Hematopoietic multipotent progenitor cell (in vitro differentiated cells): ENCODE results near the gene IGSF11. TPM values are rescaled to one million over a fixed set of nuclear protein-coding genes. Genes with fewer than 3 reads are reported as not detected.
A peak's percentile ranks its signal among the peaks of the same experiment; 100 is the strongest.
"Not testable (repeated sequence)": the region's sequence is repeated elsewhere in the genome, so short reads cannot be mapped to it uniquely, and the experiment has no call there.

Experiments
- DNase-seq, 3 donors: peaks; one replicate each; pipeline ENCODE4 v3.0.0-alpha.2; 2011 to 2015; ENCODE audit warnings: low read depth in 2 of 3, low spot score in 2 of 3
- total RNA-seq: library from RNA; depleted of rRNA; stranded (reverse); fragments of >200 nt; gene quantifications from one replicate; pipeline ENCODE4 v1.2.3, GENCODE V29; 2012

Gene IGSF11
- total RNA-seq, 1 donor: under 0.01 TPM

DNA sequence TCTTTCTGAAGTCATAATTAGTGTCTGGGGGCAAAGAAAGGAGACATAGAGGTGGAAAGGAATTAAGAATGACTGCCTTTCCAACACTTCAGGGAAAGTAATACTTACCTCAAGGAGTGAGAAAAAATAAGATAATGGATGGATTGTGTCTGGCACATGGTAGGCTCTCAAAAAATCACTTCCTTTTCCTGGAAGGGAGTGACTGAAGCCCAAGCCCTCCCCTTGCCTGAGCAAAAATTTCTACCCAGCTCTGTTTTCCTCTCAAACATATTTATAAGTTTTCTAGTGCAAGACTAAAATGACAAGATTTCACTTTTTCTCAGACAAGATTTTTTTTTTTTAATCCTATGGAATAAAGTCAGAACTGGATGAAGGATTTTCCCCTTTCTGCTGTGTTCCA is 145.0 kb downstream of the IGSF11 start:
- DNase-seq: no peak

DNA sequence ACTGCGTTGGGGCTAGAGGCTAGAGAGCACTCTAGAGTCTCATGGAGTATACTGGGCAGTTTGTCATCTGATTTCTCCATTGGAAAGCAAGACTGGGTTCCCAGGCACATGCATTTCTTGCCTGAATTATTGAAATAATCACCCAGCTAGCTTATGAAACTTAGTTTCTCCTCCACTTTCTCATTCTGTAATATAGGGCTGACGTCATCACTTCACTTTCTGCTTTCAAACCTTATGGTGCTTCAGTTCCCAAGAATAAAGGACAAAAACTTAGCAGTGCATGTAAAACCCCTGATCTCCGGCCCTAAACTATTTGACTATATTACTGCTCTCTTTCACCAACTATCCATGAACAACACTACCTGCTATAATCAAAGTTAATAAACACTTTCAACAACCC is 147.9 kb downstream of the IGSF11 start:
- DNase-seq: no peak

DNA sequence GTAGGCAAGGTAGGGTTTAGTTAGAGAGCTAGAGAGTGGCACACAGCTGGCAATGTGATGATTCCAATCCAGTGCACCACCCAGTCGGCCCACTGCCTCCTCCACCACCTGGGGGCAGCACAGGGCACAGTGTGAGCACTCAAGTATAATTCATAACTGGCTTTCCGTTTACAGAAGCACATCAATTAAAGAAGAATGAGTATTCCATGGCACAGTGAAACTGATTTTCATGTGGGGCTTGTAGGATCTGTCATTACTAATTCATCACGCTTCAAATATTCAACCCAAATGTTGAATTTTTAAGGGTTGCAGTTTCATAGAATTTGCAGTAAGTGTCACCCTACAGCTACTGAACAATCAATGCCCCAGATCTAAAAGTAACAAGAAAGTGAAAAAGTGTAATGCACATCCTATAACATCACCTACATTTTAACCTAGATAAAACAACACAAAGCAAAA is 149.9 kb downstream of the IGSF11 start:
- DNase-seq: peak; percentile 45 to 73 (median 53)

DNA sequence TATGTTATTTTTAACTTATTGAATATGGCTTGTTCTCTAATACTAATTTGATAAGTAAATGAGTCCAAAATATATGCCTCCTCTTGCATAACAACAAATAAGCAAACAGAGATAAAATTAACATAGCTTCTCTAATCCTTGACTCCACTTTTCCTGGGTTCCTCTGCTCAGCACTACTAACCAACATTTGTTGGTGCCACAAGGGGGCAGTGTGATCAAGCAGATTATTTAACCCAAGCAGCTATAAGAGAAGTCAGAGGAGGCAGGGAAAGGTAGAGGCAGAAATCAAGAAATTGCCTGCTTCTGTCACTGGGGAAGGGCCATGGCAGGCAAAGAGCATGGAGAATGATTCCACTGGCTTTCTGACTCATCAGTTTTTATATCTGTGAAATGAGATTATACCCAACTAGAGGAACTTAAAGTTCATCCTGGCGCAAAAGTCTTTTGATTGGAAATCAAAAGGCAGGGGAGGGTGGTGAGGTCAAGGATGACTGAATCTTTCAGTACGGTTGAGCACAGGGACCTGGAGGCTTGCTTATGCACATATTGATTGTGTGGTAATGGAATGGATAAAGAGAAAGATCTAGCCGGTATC is 152.2 kb downstream of the IGSF11 start:
- DNase-seq: peak; percentile 37 to 75 (median 39)

DNA sequence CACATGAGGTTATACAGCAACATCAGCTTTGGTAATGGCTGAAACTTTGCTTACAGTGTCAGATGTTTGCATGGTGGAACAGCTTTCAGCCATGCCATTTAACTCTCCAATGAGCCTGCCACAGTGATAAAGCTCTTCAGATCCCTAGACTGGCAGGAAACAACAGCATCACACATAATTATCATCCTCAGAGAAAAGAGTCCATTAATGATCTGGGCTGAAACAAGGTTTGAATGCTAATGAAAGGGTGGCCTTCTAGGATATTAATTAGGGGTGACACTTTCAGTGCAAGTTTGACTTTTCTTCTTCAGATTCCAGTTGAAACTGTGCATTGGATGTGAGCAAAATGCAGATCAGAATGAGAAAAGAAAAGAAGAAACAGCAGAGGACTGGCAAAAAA is 166.6 kb downstream of the IGSF11 start:
- no peak for DNase-seq

DNA sequence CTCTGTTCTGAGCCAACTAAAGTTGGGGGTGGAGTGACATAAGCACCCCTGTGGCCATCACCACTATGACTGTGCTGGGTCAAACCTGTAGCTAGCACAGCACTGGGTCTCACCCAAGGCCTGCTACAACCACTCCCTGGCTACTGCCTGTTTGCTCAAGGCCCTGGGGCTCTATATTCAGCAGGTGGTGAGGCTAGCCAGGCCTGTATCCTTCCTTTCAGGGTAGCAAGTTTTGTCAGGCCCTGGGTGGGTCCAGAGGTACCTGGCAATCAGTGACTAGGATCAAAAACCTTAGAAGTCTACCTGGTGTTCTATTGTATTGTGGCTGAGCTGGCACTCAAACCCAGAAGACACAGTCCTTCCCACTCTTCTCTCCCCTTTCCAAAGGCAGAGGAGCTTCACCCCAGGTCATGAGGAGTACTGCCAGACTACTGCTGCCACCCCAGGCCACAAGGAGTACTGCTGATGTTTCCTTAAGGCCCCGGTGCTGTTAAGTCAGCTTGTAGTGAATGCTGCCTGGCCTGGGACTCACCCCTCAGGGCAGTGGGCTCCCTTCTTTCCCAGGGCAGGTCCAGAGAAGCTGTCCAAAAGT is 170.8 kb downstream of the IGSF11 start:
- DNase-seq: no peak

DNA sequence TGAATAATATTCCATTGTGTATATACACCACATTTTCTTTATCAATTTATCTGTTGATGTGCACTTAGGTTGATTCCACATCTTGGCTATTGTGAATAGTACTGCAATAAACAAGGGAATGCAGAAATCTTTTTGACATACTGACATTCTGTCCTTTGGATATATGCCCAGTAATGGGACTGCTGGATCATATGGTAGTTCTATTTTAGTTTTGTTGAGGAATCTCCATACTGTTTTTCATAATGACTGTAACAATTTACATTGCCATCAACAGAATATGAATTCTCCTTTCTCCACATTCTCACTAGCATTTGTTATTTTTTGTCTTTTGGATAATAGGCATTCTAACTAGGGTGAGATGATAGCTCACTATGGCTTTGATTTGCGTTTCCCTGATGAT is 174.7 kb downstream of the IGSF11 start:
- DNase-seq: no peak

DNA sequence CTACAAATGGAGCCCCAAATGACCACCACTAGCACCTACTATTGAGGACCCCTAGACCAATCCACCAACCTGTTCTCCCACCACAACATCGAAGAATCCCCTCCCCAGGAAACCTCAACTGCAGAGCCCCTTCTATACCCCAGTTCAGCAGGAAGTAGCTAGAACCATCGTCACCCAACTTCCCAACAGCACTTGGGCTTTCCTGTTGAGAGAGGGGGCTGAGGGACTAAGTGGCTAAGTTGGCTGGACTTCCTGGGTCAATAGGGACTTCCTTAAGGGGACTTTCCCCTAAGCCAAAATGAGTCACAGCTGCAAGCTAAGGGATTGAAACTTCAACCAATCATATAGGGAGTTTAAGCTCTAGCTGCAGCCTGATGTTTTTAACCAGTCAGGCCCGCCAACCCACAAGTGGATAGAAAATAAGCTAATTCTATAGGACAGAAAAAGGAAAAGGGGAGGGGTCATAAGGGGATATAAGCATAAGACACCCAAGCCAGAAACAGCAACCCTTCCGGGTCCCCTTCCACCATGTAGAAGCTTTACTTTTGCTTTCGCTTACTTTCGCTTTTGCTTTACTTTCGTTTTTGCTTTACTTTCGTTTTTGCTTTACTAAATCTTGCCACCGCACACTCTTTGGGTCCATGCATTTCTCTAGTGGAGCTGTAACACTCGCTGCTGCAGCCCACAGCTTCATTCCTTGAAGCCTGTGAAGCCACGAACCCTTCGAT is 183.0 kb downstream of the IGSF11 start:
- DNase-seq: not testable (repeated sequence)

DNA sequence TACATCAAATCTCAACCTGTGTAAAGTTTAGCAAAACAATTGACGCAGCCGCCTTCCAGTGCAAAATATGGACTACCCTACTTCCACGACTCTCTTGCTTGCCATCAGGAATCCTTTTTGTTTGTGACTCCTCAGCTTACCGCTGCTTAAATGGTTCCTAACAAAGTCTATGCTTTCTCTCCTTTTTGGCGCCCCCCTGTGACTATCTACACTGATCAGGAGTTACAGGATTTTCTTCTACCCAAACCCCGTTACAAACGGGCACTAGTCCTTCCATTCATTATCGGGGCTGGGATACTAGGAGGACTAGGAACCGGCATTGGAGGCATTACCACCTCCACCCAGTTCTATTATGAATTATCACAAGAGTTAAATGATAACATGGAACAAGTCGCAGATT is 184.0 kb downstream of the IGSF11 start:
- DNase-seq: no peak

Other genes starting within 250 kb of the IGSF11 start
- gene TEX55, start 111.3 kb upstream of the IGSF11 start, total RNA-seq: under 0.01 TPM
- not detected for gene UPK1B, start 138.8 kb upstream of the IGSF11 start, total RNA-seq
- 4.8 TPM for gene B4GALT4, start 206.0 kb upstream of the IGSF11 start, total RNA-seq